Transverse colon (tissue), 4 donors: Measurements from ENCODE around the gene GIPC3.

Source experiments
- CTCF ChIP-seq, 5 experiments: fragments of 200-600 bp in 3 of 5; fragments of 450-650 bp in 2 of 5; sonication (generic) in 3 of 5; IDR thresholded peaks; 1 replicate in 2 of 5; 2 replicates in 3 of 5; pipeline ENCODE4 v1.5.1; 2016 to 2017; ENCODE audit warnings: antibody characterized with exemption in 5 of 5, inconsistent platforms in 3 of 5, mild to moderate bottlenecking in 2 of 5, moderate library complexity in 1 of 5
- POLR2A ChIP-seq: fragments of 450-650 bp; IDR thresholded peaks from one replicate; pipeline ENCODE4 v1.6.1; 2016; ENCODE audit warnings: antibody characterized with exemption, mild to moderate bottlenecking, moderate library complexity
- POLR2AphosphoS5 ChIP-seq, 3 donors: sonication (generic); formaldehyde crosslinking; IDR thresholded peaks; one replicate each; pipeline ENCODE4 v1.6.1; 2016; ENCODE audit warnings: antibody characterized with exemption in 3 of 3

- TF ChIP-seq CTCF (IDR thresholded peaks at IDR 0.05) (no peak), POLR2A (no peak), POLR2AphosphoS5 (IDR thresholded peaks at IDR 0.05) (no peak)
These were observed 37.5 kb upstream of the GIPC3 start for GRCh38 chr19:3547767-3548282.
